GM18951 (cell line): ENCODE results near the gene C17orf100.
"Not testable (repeated sequence)": the region's sequence is repeated elsewhere in the genome, so short reads cannot be mapped to it uniquely, and the experiment has no call there.

ENCODE experiments used
- POLR2A ChIP-seq: IDR thresholded peaks from 4 replicates; pipeline ENCODE4 v1.6.1; 2011; ENCODE audit warnings: mild to moderate bottlenecking; ENCODE audit not compliant: insufficient read length, insufficient read depth; ENCODE audit errors: extremely low read depth
- in situ Hi-C: fragments of 300-500 bp; cut with MboI; formaldehyde crosslinking; loops from one replicate; pipeline ENCODE4 v1.12.0; 2022; ENCODE audit warnings: low sequenced_read_pairs, mixed read lengths, inconsistent platforms; ENCODE audit not compliant: unreplicated experiment

Gene C17orf100

DNA sequence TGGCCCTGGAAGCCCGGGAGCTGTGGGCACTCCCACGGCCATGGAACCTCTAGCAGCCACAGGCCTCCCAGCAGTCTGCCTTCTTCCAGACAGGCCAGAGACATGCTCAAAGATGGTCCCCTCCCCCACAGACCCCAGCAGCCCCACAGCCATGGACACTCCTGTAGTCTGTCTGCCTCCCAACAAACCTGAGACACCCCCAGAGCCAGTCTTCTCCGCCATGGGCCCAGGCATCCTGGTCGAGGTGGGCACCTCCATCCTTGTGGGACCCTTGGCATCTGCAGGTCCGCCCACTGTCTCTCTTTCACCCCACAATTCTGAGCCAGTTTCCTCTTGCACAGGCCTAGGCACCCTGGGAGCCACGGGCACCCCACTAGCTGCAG, 14.1 kb upstream of the C17orf100 start:
- in situ Hi-C loops: no loop called here
- no peak for TF ChIP-seq POLR2A

DNA sequence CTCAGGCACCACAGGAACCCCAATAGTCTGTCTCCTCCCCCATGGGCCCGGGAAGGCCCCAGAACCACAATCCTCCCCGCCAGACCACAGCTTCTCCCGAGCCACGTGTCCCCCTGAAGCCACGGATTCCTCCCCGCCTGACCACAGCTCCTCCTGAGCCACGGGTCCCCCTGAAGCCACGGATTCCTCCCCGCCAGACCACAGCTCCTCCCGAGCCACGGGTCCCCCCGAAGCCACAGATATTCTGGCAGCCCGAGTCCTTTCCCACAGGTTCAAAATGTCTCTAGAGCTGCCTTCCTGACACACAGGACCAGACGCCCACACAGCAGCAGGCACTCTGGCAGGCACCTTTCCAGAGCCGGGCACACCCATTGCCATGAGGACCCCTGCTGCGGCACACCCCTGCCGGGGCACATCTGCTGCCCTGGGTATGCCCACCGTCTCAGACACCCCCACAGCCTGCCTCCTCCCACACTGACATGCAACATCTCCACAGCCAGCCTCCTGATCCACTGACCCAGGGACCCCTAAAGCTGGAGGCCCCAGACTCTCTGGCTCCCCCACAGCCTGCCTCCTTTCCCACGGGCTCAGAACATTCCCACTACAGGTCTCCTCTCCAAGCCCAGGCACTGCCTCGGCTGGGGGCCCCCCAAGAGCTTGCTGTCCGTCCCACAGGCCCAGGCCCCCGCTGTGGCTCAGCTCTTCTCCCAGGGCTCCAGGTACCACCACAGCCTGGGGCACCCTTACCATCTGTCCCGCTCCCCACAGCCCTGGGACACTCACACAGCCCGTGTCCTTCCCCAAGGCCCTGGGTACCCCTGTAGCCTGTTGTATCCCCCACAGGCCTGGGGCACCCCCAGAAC, 13.3 kb upstream of the C17orf100 start:
- TF ChIP-seq POLR2A: no peak
- in situ Hi-C loops: no loop called here

DNA sequence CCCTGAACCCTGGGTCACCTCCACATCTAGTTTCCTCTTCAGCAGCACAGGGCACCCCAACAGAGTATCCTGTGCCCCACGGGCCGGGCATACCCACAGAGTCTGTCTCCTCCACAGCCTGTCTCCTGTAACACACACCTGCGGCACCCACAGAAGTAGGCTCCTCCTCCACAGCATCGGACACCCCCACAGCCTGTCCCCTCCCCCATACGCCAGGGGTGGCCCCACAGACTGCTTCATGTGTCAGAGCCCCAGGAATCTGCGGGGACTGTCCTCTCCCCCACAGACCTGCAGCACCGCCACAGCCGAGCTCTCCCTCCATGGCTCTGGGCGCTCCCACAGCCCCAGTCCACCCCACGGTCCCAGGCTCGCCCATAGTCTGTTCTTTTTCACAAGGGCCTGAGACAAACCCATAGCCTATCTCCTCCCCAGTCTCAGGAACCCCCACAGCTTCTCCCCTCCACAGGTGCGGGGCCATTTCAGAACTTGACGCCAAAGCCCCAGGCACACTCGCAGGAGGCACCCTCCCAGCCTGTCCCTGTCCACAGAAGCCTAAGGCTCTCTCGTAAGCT, 12.5 kb upstream of the C17orf100 start:
- in situ Hi-C loops: no loop called here
- TF ChIP-seq POLR2A: no peak

DNA sequence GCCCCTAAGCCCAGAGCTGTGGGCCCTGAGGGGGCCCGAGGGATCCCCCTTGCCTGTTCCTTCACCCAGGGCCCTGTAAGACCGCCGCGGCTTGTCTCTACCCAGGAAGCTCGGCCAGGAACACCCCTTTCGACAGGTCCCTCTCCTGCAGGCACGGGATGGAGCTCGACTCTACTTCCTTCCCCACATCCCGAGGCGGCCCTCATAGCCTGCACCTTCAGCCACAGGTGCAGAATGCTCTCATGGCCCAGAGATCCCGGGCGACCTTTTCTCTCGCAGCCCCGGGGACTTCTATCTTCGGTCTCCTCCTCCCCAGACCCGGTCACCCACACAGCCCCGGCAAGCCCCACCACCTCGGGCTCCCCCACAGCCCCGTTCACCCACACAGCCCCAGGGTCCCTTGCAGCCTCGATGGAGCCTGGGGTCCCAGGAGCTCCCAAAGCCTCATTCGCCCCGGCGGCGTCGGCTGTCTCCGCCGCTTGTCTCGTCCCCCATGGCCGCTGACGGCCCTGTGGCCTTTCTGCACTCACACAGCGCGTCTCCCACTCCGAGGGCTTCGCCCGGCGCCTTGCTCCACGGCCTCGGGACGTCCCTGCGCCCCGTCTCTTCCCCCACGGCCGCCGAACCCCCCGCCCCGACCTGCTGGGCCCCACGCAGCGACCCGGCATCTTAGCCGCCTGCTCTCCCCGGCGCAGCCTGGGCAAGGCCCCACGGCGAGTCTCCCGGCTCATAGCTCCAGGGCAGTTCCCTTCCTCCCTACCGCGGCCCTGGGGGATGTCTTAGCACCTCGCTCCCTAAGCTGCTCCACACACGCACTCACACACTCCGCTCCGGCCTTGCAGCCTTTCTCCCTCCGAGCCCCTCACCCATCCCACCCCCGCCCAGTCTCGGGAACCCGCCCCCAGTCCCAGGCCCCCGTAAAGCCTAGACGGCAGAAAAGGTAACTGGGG, 11.7 kb upstream of the C17orf100 start:
- in situ Hi-C loops: no loop called here
- TF ChIP-seq POLR2A: no peak

DNA sequence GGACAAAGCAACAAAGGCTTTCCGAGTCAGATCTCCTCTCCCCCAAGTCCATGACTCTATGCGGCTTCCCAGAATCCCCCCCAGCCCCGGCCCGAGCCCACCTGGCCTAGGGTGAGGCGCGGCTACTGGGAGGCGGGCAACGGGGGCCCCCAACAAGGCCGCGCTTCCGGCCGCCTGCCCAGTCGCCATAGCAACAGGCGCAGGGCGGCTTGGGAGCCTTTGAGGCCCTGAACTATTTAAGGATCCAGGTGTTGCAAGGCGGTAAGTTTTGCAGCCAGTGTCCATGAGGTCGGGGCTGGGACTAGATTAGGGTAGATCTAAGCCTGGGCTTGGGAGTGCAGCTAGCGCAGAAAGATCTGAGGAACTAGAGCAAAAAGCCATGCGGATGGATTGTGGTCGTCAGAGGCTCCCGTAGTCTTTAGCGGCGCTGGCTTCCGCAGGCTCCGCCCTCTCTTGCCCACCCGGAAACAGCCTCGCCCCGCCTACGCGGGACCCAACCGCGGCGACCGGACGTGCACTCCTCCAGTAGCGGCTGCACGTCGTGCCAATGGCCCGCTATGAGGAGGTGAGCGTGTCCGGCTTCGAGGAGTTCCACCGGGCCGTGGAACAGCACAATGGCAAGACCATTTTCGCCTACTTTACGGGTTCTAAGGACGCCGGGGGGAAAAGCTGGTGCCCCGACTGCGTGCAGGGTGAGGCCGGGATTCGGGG, 10.9 kb upstream of the C17orf100 start, which contains the start of the genes KIAA0753 and TXNDC17:
Gene KIAA0753, minus strand, starts transcription at position 176 of the 711 bp plus-strand sequence. CDS start 5,608 bp downstream, outside the sequence.
Gene TXNDC17, plus strand, starts transcription at position 525 of the 711 bp plus-strand sequence. Its CDS starts 23 bp downstream, at position 548.
- TF ChIP-seq POLR2A: peak; percentile 98
- in situ Hi-C loops: no loop called here

DNA sequence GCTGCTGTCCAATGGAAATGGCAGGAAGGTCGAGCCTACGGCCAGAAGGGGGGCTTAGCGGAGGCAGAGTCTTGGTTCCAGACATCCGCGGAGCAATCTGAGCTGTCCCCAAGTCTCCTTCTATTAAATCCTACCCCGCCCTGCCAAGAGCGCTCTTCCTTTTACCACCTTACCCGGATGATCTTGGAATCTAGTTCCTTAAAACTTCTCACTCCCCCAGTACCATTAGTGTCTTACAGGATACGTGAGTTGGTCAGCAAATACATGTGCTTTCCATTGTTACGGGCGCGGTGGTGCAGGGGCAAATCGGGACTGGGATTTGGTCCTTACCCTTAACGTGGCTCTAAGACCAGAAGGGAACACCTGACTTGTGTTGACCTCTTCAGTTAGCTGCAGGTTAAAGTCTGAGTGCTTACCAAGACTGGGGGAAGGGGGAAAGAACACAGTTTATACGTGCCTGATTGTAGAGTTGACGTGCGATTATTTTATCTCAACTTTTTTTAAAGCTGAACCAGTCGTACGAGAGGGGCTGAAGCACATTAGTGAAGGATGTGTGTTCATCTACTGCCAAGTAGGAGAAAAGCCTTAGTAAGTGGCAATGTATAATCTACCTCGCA, 10.2 kb upstream of the C17orf100 start:
- in situ Hi-C loops: no loop called here
- no peak for TF ChIP-seq POLR2A

DNA sequence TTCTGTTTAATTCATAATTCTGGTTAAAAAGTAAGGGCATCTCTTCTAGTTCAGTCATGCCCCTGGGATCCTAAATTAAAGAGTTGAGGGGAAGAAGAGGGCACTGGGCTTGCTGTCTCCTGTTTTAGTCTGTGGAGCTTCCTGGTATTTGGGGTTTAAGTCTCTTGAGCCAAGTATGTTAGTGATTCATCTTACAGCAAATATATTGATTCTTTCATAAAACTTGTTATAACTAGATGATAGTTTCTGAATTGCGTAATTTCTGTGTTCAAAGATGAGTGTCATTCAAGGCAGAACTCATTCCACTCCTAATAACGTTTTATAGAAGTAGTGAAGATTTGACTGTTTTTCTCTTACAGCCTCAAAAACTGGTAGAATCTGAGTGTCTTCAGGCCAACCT, 9.0 kb upstream of the C17orf100 start:
- TF ChIP-seq POLR2A: no peak

DNA sequence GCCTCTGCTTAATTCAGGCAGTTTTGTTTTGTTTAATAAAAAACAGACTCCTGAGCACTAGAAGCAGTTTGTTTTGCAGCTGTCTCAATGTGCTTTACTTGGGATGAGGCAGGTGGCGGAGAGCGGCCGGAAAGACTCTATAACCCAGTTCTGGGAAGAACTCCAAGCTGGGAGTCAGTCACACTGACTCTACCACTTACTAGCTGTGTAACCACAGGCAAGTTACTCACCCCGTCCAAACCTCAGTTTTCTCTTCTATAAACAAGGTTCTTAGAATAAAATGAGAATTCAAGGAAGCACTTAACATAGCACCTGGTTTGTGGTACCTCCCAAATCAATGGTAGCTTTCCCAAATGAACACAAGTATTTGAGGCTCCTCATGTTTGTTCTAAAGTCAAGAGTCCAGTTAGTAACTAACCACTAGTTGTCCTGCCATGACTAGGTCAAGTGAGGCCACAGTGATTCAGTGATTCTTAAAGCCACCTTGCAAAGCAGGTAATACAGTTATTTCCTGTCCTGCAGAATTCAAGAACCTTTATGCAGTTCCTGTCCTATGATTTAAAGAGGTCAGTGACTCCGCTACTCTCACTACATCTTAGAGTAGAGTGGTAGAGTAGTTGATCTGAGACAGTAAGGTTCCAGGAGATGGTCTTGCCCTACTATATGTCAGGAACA, 8.0 kb upstream of the C17orf100 start:
- no peak for TF ChIP-seq POLR2A
- in situ Hi-C loops: no loop called here

More for the DNA sequence above, 9.0 kb upstream of the C17orf100 start:
- in situ Hi-C loops: no loop called here

DNA sequence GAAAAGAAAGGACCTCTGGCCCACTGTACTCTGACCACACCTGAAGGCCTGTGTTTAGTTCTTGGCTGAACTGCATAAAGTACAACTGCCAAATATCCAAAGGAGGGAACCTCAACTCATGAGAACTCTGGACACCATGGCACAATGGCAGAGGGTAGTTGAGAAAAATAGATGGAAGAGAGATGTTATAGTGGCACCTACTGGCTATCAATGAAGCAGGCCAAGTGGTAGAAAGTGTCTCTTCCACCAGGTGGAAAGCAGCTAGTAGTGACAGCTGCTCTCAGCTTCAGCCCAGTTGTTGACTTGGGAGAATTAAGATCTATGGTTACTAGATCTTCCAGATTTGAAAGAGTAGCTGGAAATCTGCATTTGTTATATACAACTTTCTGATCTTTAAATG, 3.4 kb upstream of the C17orf100 start:
- TF ChIP-seq POLR2A: no peak
- in situ Hi-C loops: no loop called here

DNA sequence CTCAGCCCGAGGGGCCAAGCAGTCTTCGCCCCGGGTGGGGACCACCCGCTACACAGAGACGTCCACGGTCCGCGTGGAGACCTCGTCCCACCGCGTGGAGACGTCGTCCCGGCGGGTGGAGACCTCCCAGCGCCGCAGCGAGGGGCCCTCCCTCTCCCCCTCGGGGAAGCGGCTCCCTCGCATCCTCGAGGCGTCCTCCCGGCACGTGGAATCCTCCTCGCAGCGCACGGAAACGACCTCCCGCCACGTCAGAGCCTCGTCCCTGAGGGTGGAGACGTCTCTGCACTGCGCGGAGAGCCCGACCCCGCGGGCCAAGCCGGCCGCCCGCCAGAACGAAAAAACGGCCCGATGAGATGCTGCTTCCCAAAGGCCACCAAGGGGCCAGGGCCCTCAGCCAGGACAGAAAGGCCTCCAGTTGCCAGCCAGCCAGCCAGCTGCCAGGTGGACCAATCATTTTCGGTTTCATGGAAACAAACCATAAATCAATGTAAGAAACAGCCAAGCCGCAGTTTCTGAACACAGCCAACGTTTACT, 424 bp downstream of the C17orf100 start:
- no peak for TF ChIP-seq POLR2A
- in situ Hi-C loops: no loop called here

DNA sequence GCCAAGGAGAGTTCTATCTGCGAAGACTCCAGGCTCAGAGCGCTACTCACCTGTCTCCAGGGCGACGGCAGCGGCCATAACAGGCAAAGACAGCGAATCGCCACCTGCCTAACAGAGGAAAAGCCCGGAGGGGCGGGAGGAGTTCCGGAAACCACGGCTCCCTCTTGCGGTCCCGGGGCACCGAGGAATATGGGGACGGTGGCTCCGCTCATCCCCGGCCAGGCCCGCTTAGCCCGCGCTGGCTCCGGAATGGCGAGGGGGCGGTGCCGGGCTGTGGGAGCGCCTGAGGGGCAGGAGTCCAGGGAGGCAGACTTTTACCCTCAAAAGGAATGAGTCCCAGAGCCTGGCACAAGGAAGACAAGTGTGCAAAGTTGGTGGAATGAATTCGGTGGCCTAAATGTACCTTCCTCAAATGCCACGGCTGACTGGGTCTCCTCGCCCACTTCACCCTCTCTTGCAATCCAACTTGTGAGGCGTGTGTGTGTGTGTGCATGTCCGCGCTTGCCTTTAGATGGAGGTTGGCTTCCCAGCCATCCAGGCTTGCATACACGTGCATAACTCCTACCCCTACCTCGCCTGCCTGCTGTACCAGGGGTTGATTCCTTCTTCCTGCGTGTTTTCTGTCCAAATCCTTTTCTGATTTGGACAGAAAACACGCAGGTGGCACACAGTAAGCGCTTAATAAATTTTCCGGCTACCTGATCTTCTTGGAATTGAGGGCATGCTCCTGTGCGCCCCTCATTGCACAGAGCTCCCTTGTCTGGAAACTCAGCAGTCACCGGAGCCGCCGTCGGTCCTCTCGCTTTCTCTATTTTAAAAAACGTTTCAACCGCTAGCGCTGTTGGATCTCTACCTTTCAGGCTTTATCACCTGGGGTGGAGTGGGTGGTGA, 3.5 kb downstream of the C17orf100 start:
- in situ Hi-C loops: no loop called here
- no peak for TF ChIP-seq POLR2A

DNA sequence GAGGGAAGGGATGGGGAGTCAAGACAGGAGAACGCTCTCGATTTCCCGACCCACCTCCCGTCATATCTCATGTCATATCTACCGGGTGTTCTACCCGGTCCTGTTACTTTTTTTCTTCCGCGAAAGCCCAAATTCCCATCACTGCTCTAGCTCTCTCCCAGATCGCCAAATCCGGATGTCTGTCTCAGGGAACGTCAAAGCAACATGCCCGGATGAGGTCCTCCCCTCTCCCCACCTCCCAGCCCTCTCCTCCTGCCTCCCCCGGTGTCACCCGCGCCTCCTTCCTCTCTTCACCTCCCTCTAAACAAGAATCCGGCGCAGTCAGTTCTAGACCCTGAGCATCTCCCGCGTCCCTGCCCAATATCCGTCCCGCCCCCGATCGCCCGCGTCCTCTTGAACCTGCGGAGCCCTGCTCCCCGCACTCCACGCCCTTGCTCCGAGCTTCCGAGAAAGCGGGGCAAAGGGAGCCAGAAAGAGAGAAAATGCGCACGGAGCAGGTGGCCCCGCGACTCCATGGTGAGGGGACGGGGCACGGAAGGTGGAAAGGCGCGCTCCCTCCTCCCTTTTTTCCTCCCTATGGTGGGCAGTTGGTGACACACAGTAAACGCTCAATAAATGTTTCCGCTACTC, 4.3 kb downstream of the C17orf100 start:
- in situ Hi-C loops: not testable (repeated sequence)
